Esophagus muscularis mucosa (tissue), 3 donors: ENCODE results near the gene ACOD1.

ENCODE experiments used
- POLR2AphosphoS5 ChIP-seq, 2 donors: sonication (generic); formaldehyde crosslinking; IDR thresholded peaks; one replicate each; pipeline ENCODE4 v1.6.1; 2017; ENCODE audit warnings: antibody characterized with exemption in 2 of 2
- TF ChIP-seq, protein P1 (sequence below), 3 experiments: fragments of 200-600 bp in 2 of 3; fragments of 450-650 bp in 1 of 3; sonication (generic) in 2 of 3; IDR thresholded peaks; one replicate each; pipeline ENCODE4 v1.5.1; 2017 to 2019; ENCODE audit warnings: antibody characterized with exemption in 3 of 3, mild to moderate bottlenecking in 2 of 3, moderate library complexity in 1 of 3

DNA sequence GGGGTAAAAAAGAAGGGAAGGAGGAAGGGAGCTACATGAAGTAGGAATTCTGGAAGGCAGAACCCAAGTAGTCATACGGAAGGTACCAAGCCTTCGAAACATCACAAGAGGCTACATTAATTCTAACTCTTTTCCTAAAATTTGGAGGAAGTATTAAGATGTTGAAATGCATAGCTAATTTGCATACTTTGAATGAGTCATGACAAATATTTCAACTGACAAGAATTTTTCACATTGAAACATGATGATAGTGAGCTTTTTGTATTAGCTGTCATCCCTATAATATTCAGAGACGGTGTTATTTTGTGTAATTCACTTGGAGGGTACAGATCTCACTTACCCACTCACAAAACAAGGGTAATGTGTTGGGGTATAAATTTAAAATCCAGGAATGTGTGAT, 9.1 kb upstream of the ACOD1 start:
- TF ChIP-seq, protein P1, sequence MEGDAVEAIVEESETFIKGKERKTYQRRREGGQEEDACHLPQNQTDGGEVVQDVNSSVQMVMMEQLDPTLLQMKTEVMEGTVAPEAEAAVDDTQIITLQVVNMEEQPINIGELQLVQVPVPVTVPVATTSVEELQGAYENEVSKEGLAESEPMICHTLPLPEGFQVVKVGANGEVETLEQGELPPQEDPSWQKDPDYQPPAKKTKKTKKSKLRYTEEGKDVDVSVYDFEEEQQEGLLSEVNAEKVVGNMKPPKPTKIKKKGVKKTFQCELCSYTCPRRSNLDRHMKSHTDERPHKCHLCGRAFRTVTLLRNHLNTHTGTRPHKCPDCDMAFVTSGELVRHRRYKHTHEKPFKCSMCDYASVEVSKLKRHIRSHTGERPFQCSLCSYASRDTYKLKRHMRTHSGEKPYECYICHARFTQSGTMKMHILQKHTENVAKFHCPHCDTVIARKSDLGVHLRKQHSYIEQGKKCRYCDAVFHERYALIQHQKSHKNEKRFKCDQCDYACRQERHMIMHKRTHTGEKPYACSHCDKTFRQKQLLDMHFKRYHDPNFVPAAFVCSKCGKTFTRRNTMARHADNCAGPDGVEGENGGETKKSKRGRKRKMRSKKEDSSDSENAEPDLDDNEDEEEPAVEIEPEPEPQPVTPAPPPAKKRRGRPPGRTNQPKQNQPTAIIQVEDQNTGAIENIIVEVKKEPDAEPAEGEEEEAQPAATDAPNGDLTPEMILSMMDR (IDR thresholded peaks at IDR 0.05) = no peak
- no peak for TF ChIP-seq POLR2AphosphoS5 (IDR thresholded peaks at IDR 0.05)
